Measurements from ENCODE around the gene DNAH2. TPM values are rescaled to one million over a fixed set of nuclear protein-coding genes. Genes with fewer than 3 reads are reported as not detected.

Gene DNAH2
- total and polyA plus RNA-seq, 9 of the 15 experiments (the other 6 are each of a cell fraction or from before 2014, with no cell fraction given), result 0.03 TPM; not detected in 8

GRCh38 chr17:7838090-7839075 lies 120.8 kb downstream of the DNAH2 start (continued):
- TF ChIP-seq RBFOX2 (IDR thresholded peaks at IDR 0.05; ENCODE audit: low read depth, low read length) (peak; percentile 80), PML (IDR thresholded peaks at IDR 0.05; ENCODE audit: low read length) (no peak), ELF2 (CRISPR knock-in tag; IDR thresholded peaks at IDR 0.05) (no peak)

GRCh38 chr17:7839190-7839875 lies 121.8 kb downstream of the DNAH2 start:
- Histone ChIP-seq H3K9ac (ENCODE audit: insufficient read depth in 1 of 2, low read depth in 2 of 2, low read length in 2 of 2) (peak overlapping the region; percentile 68 to 89), H3K36me3 (ENCODE audit: control insufficient read depth, insufficient read depth, low read length) (peaks cover 10% of the 10 kb centered on the region; the same call in 2 of the 3 replicates), H3K79me2 (ENCODE audit: control insufficient read depth, insufficient read depth, low read length) (peaks cover 48% of the 10 kb centered on the region), H3K9me3 (replicated peaks; ENCODE audit: control insufficient read depth, insufficient read depth, low read depth, low read length) (no peaks in the 10 kb centered on the region), H3K27me3 (ENCODE audit: control insufficient read depth in 2 of 2, insufficient read depth in 2 of 2, low read length in 2 of 2) (no peaks in the 10 kb centered on the region), H3K27ac (ENCODE audit: extremely low read depth, low read depth, low read length) (peak overlapping the region; percentile 82), H2AFZ (ENCODE audit: low read depth, low read length) (no peak overlapping the region), H3K4me1 (replicated peaks in 1 of 2; ENCODE audit: control insufficient read depth in 2 of 2, insufficient read depth in 2 of 2, low read length in 2 of 2) (peaks cover 42 to 67% of the 10 kb centered on the region in 2 experiments), H4K20me1 (replicated peaks; ENCODE audit: control insufficient read depth, insufficient read depth, low read length) (no peaks in the 10 kb centered on the region; the same call in 1 of the 2 replicates), H3K9me1 (ENCODE audit: control insufficient read depth, insufficient read depth, low read length) (no peaks in the 10 kb centered on the region), H3K4me3 (peak overlapping the region; percentile 27; the same call in 1 of the 2 replicates), H3K4me2 (ENCODE audit: insufficient read depth, low read length) (peak overlapping the region; percentile 82)
- no TSS peak for BruUV-seq (replicated peaks)
- ChIA-PET CTCF (ENCODE audit: low intra/inter-chr PET ratio) (no interaction called here), POLR2A (interaction anchor here (0.5 to 1.0 kb wide), 4 partner anchors 9 to 317 kb away, joined by 3 to 6 read pairs (median 3); partner anchors contain the start of genes CYB5D1 and NAA38)
- intact Hi-C loops (cut with micrococcal nuclease) (loop anchor here (10.0 kb wide), 2 partner anchors 55 to 285 kb away; partner anchors contain the start of gene HES7), in situ Hi-C loops (cut with MboI) (no loop called here)
- DNase-seq (ENCODE audit: extremely low read depth in 1 of 4, low spot score in 3 of 4) (peak in 1 of 4 experiments; percentile 42), FAIRE-seq (peak; percentile 23), ATAC-seq (no peak)
- WGBS (ENCODE audit: insufficient coverage, low coverage, missing lambda C conversion rate), result 53% methylated on average over 5 of the region's 6 CpGs
- TF ChIP-seq CGGBP1 (CRISPR knock-in tag; IDR thresholded peaks at IDR 0.05) (no peak), RFX1 (IDR thresholded peaks at IDR 0.05) (peak; percentile 94), SMAD4 (CRISPR knock-in tag; conservative IDR thresholded peaks at IDR 0.05) (0 out of 2 replicates have a peak, but pooled peaks have one; percentile 7), OTX1 (CRISPR knock-in tag; IDR thresholded peaks at IDR 0.05) (no peak), REST (IDR thresholded peaks at IDR 0.05; ENCODE audit: borderline replicate concordance) (0 out of 2 replicates have a peak, but pooled peaks have one; percentile 4), REST (CRISPR knock-in tag; IDR thresholded peaks at IDR 0.05; ENCODE audit: low read depth) (no peak)

Data from K562 (cell line).